GM19397 (cell line): Measurements from ENCODE around the gene FSCB.
"Not testable (repeated sequence)": the region's sequence is repeated elsewhere in the genome, so short reads cannot be mapped to it uniquely, and the experiment has no call there.

Experiments
- ATAC-seq: cut with Tn5 transposase; IDR thresholded peaks from one replicate; pipeline ENCODE4 v1.9.1; 2021; ENCODE audit warnings: mild to moderate bottlenecking, moderate library complexity; ENCODE audit not compliant: unreplicated experiment

Gene FSCB

GRCh38 chr14:44507183-44507582 lies at the start of gene FSCB:
FSCB (minus strand) TSS chr14:44507283; CDS start chr14:44506987, 296 bp downstream.
- no peak for ATAC-seq

GRCh38 chr14:44531658-44532057 lies 24.6 kb upstream of the FSCB start:
- ATAC-seq, result no peak

- no peak for ATAC-seq
These were observed 23.4 kb upstream of the FSCB start for GRCh38 chr14:44530475-44530874.

- ATAC-seq, result no peak
These were observed 21.9 kb upstream of the FSCB start for GRCh38 chr14:44529026-44529425.

GRCh38 chr14:44528180-44528579 lies 21.1 kb upstream of the FSCB start:
- ATAC-seq, result no peak

GRCh38 chr14:44525237-44525636 lies 18.2 kb upstream of the FSCB start:
- no peak for ATAC-seq

- not testable (repeated sequence) for ATAC-seq
These were observed 8.6 kb upstream of the FSCB start for GRCh38 chr14:44515668-44516067.

GRCh38 chr14:44508834-44509233 lies 1.8 kb upstream of the FSCB start:
- no peak for ATAC-seq

GRCh38 chr14:44505588-44505987 lies 1.5 kb downstream of the FSCB start:
- ATAC-seq, result no peak

GRCh38 chr14:44497148-44497547 lies 9.9 kb downstream of the FSCB start:
- no peak for ATAC-seq

- no peak for ATAC-seq
These were observed 12.9 kb downstream of the FSCB start for GRCh38 chr14:44494137-44494536.

GRCh38 chr14:44490966-44491365 lies 16.1 kb downstream of the FSCB start:
- ATAC-seq, result no peak

GRCh38 chr14:44477953-44478352 lies 29.1 kb downstream of the FSCB start:
- ATAC-seq, result no peak

- no peak for ATAC-seq
These were observed 38.3 kb downstream of the FSCB start for GRCh38 chr14:44468771-44469170.

GRCh38 chr14:44463356-44464004 lies 43.6 kb downstream of the FSCB start:
- ATAC-seq, result no peak

- no peak for ATAC-seq
These were observed 44.7 kb downstream of the FSCB start for GRCh38 chr14:44462381-44462780.

- no peak for ATAC-seq
These were observed 45.3 kb downstream of the FSCB start for GRCh38 chr14:44461811-44462210.
